NCI-H1436 treated with DMSO at 0.1 percent for 48 hours (cell line): ENCODE data around the gene MRPL54.

Experiments used
- DNase-seq: peaks from one replicate; lab custom pipeline; 2025; lab: John Stamatoyannopoulos, UW

Gene MRPL54

DNA sequence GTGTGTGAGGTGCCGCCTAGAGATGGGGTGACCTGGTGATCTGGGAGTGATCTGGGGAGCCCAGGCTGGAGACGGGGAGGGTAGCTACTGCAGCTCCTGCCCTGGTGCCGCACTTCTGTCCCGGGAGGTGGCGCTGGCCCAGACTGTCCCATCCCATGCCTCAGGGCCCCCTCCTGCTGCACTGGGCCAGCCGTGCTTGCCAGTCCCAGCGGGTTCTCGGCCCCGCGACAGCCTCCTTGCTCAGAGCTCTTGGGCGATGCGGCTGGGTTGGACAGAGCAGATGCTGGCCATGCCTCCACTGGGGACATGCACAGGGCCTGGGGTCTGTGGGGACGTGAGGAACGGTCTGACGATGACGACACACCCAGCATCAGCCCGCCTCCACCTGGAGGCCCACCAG is 7.0 kb downstream of the MRPL54 start:
- no peak for DNase-seq

DNA sequence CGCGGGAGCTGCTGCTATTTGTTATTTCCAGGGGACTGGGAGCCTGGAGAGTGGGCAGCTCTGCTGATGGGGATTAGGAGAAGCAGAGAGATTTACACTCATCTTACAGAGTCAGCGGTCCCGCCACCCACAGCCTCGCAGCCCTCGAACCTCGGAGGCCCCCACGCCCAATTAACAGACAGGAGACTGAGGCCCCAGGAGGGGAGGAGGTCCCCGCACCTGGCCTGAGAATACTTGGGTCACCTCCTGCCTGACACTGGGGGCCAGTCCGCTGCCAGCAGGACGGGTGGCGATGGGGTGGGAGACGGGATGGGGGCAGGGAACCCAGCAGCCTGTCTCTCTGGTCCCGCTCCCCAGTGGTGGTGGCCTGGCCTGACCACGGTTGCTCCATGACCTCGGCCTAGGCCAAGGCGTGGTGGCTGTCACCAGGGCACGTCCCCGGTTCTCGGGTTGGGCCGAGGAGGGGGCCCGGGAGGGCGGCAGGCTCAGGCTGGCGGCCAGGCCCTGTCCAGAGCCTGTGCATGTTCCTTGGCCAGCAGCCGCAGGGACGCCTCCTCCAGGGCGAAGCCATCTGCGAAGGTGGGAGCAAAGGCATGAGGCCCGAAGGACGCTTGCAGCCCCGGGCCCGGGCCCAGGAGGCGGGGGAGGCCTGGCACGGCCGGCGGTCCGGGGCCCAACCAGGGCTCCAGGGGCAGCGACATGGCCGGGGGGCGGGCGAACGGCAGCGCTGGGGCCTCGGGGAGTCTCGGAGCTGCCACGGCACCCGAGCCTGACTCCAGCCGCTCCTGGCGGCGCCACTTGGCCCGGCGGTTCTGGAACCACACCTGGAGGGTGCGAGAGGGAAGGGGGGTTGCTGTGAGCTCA is 7.9 kb downstream of the MRPL54 start:
- DNase-seq = no peak

DNA sequence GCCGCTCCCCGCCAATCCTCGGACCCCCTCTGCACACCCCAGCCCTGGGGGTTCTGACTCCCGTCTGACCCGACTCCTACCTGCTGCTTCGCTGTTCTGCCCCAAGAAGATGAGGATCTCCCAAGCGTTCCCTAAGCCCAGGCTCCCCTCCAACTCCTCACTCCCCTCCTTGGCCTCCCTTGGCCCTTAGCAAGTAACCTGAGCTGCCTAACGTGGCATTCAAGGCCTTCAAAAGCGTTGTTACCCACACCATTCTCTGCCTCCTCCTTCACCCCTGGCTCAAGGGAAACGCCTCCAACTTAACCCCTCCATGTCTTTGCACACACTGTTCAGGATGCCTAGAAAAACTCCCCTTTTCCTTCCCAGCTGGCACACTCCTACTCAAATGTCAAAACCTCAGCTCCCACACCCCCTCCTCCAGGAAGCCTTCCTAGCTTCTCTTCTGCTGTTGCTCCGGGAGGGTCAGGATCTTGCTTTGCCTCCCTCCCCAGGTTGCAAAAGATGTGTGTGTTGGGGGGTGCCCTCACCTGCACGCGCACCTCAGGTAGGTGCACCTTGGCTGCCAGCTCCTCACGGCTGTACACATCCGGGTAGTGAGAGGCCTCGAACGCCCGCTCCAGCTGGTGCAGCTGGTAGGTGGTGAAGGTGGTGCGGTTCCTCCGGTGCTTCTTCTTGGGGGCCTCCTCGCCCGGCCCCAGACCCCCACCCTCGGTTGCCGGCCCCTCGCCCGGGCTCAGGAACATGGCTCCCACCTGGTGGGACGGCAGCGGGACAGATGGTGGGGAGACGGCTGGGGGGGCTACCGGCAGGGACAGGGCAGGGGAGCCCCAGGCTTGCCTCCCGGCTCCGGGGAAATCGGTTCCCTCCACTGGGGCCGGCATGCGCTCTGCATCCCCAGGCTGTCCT is 8.8 kb downstream of the MRPL54 start:
- DNase-seq = no peak

DNA sequence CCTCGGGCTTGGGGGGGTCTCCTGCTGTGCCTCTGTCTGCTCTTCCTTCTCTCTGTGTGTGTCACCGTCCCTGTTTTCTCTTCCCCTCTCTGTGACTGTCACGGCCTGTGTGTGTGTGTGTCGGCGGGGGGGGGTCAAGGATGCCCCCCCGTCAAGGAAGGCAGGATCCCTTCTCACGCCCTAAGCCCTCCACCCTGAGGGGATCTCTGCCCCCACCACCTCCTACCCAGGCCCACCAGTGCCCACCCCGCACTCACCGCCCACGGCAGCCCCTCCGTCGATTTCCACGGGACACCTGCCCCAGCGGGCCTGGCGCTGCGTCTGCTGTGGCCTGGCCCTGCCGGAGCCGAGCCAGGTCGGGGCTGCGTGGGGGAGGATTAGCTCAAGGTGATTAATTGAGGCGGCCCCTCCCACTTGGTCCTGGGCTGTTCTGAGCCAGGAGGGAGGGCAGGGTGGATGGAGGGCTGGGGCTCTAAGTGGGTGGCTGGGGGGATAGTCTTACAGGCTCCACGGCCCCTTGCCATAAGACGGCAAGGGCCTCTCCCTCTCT is 9.5 kb downstream of the MRPL54 start, which contains the start of gene RAX2:
Gene RAX2, minus strand, starts transcription at position 323 of the 550 bp plus-strand sequence. CDS start 486 bp downstream, outside the sequence.
- no peak for DNase-seq

DNA sequence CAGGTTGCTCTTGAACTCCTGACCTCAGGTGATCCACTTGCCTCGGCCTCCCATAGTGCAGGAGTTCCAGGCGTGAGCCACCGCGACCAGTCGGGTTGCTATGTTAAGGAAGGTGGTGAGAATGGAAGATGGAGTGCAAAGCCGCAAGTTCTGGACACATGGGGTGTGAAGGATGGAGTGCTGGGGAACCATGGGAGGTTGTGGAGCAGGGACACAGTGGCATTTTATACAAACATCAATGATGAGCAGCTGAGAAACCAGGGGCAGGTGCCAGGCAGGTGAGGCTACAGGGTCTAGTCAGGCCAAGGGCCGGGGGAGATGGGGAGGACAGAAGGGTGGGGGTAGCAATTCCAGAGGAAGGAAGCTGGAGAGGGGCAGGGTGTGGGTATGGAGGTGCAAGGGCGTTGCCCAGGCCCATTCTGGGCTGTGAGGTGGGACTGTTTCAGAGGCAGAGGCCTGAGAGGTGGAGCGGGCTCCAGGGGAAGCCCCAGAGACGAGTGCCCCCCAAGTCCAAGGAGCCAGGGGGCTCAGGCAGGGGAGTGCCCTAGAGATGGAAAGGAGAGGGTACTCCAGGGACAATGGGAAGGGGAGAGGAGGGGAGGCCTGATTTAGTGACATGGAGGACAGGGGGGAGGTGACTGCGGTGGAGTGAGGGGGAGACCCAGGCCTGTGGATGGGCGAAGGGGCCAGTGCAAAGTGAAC is 11.5 kb downstream of the MRPL54 start:
- no peak for DNase-seq

DNA sequence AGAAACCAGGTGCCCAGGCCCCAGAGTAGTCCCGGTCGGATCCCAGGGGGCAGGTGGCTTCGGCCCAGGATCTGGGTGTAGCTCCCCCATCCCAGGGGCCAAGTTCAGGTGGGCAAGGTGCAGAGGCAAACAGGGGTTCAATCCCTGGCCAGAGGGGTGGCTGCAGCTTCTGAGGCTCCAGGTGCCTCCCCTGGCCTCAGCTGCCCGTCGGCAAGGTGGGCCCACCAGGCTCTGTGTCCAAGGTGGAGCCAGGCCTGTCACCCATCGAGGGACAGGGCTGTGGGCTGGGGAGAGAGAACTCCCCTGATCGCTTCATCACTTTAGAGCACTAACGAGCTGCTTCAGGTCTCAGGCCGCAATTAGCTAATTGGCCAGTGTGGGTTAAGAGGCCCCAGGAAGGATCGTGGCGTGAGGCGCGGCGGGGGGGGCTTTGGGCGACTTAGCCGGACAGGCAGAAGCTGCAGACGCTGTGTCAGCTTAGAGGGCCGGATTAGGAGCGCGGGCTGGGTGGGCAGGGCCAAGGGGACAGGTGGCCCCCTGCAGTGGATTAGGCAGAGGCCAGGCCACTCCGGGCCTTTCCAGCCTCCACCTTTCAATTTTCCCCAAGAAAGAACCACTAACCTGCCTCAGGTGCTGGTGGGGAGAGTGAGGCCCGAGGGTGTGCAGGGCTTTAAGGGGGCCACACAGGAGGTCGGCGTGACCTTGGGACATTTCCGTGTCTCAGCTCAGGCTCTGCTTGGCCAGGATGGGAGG is 12.3 kb downstream of the MRPL54 start:
- no peak for DNase-seq

DNA sequence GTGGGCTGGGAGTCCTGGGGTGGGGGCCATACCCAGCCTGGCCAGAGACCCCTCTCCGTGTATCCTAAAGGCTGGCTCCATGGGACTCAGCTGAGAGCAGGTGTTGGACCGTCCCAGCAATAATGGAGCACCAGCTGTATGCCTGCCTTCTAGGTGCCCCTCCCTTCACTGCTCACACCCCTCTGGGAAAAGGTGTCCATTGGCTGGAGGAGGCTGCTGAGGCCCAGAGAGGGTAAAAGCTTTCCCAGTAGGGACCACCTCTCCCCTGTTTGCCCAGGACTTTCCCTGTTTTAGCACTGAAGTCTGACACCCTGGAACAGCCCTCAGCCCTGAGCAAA is 12.9 kb downstream of the MRPL54 start:
- no peak for DNase-seq

DNA sequence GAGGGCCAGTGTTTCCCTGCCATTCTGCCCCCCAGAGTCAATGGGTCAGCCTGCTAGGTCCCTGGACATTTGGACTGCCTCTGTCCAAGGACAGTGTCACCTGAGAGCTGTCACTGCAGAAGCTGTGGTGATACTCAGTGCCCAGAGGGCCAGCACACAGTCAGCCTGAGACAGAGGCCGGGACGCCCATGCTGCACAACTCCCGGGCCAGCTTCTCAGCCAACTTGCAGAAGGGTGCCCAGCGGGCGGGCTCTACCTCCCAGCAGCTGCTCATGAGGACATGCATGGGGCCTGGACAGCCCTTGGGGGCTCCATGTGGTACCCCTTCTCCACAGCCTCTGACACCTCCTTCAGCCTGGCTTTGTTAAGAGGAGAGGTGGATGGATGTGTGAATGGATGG is 13.3 kb downstream of the MRPL54 start:
- DNase-seq = no peak

DNA sequence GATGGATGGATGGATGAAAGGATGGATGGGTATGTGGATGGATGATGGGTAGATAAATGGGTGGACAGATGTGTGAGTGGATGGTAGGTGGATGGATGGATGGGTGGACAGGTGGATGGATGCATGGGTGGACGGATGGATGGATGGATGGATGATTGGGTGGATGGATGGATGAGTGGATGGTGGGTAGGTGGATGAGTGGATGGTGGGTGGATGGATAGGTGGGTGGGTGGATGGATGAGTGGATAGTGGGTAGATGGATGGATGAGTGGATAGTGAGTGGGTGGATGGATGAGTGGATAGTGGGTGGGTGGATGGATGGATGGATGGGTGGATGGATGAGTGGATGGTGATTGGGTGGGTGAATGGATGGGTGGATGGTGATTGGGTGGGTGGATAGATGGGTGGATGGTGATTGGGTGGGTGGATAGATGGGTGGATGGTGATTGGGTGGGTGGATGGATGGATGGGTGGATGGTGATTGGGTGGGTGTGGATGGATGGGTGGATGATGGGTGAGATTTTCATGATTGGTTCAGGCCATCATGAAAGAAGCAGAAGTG is 14.1 kb downstream of the MRPL54 start:
- no peak for DNase-seq

DNA sequence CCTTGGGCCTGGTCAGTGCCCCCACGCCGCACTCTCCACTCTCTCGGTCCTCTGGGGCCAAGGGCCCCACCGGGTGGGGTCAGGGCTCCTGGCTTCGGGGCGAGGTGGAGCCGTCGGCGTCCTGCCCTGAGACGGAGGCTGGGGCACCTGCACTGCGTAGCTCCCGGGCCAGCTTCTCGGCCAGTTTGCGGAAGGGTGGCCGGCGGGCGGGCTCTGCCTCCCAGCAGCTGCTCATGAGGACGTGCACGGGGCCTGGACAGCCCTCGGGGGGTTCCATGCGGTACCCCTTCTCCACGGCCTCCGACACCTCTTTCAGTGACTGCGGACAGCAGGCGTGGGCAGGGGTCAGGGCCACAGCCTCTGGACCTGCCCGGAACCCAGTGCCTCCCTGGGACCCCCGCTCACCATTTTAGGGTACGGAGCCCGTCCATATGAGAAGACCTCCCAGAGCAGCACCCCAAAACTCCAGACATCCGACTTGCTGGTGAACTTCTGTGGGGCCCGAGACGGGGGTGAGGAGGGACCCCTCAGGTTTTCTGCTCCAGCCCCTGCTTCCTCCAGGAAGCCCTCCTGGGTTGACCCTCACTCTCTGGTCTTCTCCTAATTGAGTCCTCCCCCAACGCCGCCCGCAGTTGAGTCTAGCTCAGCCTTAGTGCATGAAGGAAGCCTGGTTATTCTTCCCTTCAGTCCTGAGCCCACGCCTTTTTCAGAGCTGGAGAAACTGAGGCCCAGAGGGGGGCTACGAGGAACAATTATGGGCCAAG is 15.8 kb downstream of the MRPL54 start:
- DNase-seq = no peak

DNA sequence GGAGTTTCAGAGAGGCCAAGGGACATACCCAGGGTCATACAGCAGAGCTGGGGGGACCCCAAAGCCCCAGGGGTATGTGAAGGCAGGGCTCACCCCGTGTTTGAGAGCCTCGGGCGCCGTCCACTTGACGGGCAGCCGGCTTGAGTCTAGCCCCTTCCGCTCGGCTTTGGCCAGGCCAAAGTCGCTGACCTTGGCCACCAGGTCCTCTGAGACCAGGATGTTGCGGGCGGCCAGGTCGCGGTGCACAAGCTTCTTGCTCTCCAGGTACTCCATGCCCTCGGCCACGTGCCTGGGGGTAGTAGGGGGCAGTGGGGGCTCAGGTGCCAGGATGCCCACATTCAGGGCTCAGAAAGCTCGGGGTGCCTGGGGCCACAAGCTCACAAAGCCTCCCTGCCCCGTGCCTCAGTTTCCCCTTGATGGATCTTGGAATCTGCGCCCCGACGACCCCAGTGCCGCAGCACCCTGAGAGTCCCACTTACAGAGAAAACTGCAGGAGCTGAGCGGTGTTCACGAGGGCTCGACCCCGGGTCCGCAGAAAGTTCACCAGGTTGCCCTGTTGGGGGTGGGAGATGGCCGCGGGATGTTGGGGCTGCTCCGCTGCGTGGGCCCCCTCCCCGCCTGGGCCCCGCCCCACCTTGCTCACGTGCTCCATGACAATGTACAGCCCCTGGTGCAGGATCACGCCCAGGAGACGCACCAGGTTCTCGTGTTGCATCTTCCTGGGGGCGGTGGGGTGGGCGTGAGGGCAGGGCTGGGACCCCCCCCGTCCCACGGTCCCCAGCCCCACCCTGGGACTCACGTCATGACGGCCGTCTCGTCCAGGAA is 16.6 kb downstream of the MRPL54 start:
- no peak for DNase-seq

DNA sequence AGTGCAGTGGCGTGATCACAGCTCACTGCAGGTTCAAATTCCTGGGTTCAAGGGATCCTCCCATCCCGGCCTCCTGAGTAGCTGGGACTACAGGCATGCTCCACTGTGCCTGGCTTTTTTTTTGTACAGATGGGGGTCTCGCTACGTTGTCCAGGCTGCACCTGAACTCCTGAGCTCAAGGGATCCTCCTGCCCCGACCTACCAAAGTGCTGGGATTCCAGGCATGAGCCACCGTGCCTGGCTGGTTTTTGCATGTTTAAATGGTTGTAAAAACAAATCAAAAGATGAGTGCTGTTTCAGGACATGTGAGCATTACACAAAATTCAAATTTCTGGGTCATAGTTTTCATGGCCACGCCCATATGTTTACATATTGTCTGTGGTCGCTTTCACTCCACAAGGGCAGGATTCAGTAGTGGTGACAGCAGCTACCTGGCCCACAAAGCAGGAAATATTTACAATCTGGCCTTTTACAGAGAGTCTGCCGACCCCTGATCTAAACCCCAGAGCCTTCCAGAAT is 18.4 kb downstream of the MRPL54 start:
- DNase-seq = no peak

DNA sequence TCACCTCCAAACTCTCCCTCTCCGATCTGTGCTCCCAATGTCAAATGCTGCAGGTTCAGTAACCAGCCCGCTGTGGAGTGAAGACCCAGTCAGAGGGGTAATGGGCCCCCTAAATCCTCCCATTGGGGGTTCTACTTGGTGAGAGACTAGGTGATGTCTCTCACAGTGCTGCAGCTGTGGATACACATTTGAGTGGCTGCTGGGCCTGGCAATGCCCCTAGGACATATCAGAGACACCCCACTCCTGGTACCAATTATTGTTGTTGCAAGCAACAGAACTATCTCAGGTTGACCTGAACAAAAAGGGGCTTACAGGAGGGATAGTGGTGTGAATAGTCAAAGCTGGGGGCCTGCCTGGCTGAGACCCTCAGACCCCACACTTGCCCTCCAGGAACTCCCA is 19.1 kb downstream of the MRPL54 start:
- no peak for DNase-seq

DNA sequence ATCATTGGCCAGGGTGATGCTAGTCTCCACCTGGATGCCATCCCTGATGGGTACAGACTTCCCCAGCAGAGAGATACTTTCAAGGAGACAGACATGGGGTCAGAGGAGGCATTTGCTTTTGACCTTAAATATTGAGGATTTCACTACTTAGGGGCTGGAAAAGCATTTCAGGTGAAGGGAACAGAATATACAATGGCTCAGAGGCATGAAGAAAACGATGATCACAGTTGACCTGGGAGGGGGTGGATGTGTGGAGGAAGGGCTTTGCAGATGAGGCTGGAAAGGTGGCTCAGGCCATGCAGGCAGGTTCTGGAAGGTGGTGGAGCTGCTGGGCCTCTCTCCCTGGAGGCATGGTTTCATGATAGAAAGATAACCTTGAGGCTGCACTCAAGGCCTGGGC is 19.8 kb downstream of the MRPL54 start:
- DNase-seq = no peak

DNA sequence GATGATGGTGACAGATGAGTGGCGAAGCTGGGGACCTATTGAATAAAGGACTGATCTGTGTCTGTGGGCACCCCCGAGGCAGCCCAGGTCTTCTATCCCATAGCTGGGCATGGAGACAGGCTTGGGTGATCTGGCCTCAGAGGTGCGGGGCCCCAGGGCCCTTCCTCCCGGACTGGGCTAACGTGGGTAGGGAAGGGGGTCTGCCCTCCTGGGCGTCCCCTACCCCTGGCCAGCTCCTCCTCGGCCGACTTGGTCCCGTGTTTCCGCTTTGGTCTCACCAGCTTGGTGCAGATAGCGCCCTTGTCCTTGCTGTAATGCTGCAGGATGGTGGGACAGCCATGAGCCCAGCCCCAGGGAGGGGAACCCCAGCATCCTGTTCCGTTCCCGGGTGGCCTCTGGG is 20.4 kb downstream of the MRPL54 start:
- no peak for DNase-seq

DNA sequence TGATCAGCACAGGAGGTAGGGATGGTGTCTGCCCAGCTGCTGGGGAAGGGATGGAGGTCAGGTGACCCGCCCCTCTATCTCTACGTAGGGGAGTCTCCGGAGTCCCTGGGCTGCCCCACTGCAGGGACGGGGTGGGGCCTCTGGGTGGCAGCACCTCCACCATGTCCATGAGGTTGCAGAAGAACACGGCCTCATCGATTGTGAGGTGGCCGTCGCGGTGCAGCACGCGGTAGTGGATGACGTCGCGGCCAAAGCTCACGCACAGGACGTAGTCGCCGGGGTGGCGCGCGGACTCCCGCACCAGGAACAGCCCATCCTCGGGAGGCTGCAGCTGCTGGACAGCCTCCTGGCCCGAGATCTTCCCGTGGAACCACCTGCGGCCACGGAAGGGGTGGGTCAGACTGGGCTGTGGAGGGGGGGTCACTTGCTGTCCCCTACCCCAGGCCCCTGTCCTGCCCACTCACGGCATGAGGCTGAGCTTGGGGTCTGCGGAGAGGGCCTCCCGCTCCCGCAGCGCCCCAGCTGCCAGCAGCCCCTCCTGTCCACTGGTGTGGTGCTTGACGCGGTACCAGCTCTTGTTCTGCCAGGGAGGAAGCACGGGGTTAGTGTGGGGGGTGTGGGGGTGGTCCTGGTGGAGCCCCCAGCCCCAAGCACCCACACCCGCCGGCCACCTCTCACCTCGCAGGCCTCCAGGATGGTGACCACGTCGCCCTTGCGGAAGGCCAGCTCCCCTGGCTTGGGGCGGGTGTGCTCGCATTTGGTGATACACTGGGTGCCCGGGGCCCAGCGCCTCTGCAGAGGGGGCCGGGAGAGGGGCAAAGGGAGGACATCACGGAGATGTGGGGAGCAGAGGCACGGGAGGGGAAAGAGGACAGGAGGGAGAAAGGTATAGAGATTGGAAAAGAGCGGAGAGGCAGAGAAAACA is 21.4 kb downstream of the MRPL54 start:
- DNase-seq = no peak

DNA sequence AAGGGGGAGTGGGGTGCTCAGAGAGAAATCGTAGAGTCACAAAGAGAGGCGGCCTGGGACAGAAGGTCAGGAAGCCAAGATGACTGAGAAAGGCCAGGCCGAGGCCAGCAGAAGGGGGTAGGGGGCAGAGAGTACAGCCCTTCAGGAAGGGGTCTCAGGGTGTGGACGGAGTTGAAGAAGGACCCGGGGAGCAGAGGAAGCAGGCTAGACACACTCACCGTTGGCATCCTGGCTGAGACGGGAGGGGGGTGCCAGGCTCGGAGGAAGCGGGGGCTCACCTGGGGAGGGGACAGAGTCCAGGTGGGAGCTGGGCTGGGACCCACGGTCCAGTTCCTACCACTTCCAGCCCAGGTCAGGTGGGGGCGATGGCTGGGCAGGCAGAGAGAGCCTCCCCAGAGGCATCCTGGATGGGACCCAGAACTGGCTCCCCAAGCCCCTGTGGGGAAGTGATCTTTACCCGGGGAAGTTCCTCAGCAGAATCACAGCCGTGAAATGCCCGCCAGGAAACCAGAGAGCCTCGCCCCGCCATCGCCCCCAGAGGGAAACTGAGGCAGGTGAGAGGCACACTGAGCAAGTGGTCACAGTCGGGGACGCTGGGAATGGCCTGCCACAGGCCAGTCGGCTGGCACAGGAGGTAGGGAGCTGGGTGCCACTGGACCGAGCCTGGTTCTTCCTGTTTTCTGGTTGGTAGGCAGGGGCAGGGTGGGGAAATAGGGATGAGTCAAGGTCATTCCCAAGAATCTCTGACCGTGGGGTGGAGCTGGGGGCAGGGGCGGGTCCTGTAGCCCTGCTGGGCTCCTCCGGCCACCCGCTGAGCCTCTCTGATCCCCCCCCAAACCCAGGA is 22.3 kb downstream of the MRPL54 start:
- no peak for DNase-seq
